ENCODE data around the gene RNU5B-1.
"Not testable (repeated sequence)": the region's sequence is repeated elsewhere in the genome, so short reads cannot be mapped to it uniquely, and the experiment has no call there.

The RNU5B-1 gene

DNA sequence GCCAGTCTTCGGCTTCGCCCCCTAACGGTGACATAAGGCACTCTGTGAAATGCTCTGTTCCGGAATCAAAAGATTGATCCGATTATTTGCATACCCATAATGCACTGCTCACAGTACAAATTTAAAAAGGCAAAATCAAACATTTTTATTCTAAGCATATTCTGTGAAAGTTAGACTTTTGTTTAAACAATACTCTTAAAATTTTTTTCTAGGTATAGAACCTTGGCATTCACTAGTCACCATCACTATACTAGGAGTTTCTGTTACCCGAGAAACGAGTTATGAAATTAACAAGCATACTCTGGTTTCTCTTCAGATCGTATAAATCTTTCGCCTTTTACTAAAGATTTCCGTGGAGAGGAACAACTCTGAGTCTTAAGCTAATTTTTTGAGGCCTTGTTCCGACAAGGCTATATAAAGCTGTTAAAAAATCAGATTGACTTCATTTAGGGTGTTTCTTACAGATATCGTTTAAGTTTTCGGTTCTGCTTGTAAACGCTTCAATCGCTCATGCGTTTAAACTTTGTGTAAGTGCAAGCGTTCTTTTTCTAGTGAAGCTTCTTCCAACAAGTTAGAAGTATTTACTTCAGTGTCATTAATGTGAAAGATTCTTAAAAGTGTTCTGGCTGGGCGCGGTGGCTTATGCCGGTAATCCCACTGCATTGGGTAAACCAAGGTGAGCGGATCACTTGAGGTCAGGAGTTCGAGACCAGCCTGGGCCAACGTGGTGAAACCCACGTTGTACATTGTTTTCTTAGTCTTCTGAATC, at the start of gene RNU5B-1:
Gene RNU5B-1, plus strand, starts transcription at position 297 of the 769 bp plus-strand sequence.
- peak; percentile 56 for DNase-seq (ENCODE audit: low read depth)

DNA sequence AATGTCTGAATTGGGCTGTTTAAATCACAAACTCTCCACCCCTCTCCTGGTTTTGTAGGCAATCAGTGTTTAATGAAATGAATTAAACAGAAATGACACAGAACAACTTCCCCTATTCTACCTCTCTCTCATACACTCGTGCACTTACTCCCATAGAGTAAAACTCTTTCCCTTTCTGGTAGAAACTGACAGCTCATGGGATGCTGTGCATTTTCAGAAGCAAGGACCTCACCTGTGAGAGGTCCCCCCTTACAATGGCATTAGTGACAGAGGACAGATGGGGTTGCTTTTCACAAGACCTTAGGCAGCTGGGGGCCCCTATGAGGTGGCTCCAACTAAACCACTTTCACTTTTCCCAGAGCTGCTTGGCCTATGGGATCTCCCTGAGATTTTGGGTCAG, 49.7 kb upstream of the RNU5B-1 start:
- no peak for DNase-seq (ENCODE audit: low read depth)

DNA sequence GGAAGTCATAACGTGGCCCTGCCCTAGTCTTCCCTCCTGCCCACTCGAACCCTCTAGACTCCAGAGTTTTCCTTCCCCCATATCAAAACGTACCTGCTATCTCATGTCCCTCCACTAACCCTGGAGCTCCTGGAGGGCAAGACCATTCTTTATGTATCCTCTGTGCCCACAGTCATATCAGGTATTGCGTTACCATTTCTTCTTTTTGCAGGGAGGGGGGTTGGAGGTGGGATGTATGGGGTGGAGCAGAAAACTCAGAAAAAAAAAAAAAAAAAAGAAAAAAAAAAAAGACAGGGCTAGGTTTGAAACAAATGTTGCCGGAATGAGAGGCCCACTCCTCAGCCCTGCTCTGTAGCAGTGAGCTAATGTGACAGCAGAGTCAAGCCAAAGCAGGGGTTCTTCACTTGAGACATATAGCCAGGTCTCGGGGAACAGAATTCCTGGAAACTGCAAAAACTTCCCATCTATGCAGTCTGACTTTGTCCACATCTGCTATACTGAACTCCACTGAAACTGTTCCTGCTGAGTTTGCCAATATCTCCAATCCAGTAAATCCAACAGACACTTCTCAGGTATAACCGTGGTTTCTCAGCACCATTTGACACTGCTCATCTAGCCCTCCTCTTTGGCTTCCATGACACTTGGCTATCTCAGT, 48.9 kb upstream of the RNU5B-1 start:
- no peak for DNase-seq (ENCODE audit: low read depth)

DNA sequence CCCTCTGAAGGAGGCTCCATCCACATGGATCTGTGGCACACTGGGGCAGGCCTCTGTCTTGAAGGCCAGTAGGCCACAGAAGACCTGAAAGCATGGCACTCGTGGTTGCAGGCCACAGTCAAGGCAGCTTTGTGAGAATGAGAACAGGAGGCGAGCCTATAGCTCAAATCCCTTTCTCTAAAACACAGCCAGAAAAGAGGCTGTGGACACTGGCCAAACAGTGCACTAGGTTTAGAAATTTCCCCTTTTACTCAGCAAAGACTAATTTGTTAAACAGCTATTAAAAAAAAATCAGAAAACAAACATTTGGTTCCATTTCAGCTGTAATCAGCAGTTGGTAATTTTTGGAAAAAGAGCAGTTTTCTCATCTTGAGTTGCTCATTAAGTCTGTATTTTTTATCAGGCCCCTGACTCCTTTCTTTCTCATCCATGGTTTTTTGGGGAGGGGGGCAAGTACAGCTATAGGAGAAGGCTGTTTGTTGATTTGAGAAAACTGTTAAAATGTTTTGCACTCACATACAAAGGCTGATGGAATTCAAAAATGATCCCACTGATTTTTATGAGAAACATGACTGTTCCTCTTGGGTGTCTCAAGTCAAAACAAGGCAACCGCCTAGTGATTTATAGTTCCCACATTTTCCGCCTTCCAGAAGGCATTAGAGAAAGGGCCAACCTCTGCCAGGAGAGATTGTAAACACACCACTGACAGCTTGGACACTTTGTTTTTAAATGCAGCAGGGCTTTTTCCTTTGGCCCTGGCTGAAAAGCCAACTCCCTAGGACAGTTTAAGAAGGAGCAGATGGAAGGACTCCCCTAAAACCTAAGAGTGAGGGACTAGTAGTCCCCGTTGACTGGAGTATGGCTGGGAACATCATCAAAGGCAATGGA, 45.9 kb upstream of the RNU5B-1 start:
- no peak for DNase-seq (ENCODE audit: low read depth)

DNA sequence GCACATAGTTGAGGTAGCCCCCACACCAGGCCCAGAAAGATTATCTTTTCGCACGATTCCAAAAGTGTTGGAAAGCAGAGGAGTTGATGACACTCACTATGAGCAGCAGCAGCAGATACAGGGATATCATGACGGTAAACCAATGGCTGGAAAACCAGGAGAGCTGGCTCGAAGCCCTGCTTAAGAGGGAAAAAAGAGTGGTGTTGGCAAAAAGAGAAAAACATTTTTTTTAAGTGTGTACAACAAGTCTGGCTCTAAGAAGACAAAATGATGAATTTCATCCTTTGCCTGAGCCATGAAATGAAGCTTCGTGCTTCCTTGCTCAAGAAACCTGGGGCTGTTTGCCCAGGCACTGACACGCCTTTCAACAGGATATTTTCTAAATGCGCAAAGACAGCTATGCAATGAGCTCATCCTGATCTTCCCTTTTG, 45.1 kb upstream of the RNU5B-1 start:
- no peak for DNase-seq (ENCODE audit: low read depth)

DNA sequence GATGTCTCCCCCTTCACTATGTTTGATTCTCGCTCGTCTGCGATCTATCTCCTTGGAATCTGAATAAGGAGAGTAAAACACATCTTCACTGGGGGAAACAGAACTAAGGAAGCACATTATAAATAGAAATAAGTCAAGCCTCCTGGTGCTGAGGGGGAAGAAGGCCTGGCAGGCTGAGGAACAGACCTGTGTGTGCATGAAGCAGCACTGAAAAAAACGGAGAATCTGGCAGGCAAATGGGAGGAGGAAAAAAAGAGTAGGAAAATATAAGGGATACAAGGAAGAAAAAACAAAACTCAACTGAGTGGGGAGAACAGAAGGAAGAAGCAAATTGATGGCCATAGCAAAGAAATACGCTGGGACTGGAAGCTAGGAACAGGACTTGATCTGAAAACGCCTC, 43.5 kb upstream of the RNU5B-1 start:
- DNase-seq (ENCODE audit: low read depth), result no peak

DNA sequence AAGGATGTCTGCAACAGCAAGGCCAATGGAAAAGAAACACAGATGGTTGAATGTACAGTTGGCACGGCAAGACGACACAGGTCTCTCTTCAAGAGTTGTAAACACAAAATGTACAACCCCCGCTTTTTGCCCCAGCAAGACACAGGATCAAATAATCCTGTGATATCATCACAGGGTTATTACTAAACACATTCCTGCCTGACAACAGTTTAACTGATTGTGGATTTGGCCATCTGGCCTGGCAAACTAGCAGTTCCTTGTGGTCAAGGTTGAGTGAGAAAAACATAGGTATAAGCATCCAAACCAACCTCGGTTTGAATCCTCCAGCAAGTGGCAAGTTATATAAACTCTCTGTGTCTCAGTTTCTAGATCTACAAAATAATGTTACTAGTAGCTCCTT, 41.2 kb upstream of the RNU5B-1 start:
- DNase-seq (ENCODE audit: low read depth), result no peak

DNA sequence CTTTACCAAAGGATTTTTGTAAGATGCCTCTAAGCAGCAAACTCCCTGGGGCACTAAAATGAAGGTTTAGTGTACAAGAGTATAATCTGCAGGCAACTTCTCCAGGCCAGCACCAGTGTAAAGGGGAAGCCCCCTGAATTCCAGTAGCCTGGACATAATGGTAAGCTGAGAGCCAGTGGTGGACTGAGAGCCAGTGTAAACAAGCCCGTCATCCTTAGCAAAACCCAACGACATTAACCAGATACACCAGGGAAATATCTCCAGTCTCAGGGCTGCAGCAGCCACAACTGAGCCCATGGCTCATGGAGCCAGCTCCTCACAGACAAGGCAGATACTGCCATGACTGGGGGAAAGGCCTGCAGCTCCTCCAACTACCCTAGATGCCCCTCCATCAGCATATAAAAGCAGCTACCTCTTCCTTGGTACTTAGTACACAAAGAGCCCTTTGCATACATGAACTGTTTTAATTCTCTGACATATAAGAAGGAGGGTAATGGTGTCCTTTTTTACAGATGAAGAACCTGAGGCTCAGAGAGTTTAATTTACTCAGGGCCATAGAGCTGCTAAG, 39.5 kb upstream of the RNU5B-1 start:
- no peak for DNase-seq (ENCODE audit: low read depth)

DNA sequence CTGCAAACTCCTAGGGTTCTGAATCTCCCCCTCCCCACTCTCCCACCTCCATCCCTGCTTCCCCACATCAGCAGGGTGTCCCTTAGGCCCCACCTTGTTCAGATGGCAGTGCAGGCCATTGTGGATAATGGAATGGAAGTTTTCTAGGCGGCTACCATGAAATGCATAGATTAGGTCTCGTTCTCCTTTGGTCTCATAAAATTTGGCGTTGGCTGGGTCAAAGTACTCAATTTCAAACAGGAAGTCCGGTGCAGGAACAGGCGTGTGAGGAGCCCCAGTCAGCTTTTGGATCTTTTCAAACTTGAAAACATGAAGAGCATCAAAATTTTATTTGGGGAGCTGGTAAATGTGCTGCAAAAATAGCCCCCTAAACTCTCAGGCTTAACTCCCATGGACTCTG, 38.0 kb upstream of the RNU5B-1 start:
- DNase-seq (ENCODE audit: low read depth), result no peak

DNA sequence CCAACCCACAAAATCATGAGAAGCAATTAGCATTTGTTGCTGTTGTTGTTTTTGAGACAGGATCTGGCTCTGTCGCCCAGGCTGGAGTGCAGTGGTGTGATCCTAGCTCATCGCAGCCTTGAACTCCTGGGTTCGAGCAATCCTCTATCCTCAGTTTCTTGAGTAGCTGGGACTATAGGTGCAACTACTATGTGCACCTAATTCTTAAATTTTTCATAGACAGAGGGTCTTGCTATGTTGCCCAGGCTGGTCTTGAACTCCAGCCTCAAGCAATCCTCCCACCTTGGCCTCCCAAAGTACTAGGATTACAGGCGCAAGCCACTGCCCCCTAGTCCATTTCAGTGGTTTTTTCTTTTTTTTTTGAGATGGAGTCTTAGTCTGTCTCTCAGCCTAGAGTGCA, 36.1 kb upstream of the RNU5B-1 start:
- DNase-seq (ENCODE audit: low read depth), result no peak

DNA sequence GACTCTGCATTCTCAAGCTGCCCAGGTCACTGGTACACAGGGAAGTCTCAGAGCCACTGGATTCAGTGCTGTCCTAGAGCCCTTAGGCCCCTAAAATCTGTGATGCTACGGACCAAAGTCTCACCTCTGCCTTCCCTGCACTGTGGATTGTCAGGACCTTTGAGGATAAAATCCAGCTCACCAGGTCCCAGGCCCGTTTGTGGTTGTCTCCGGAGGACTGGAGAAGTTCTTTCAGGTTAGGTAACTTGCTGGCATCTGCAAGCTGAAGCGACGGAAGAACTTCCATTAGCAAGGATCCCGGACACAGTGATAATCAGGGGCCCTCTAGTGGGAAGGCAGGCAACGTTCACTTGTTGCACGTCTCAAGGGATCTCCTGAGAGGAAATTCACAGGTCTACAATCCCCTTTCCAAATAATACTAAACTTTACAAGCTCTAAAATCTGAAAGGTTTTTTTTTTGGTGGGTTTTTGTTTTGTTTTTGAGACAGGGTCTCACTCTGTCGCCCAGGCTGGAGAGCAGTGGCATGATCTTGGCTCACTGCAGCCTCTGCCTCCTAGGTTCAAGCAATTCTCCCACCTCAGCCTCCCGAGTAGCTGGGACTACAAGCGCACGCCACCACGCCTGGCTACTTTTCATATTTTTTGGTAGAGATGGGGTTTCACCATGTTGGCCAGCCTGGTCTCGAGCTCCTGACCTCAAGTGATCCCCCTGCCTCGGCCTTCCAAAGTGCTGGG, 33.5 kb upstream of the RNU5B-1 start:
- not testable (repeated sequence) for DNase-seq (ENCODE audit: low read depth)

DNA sequence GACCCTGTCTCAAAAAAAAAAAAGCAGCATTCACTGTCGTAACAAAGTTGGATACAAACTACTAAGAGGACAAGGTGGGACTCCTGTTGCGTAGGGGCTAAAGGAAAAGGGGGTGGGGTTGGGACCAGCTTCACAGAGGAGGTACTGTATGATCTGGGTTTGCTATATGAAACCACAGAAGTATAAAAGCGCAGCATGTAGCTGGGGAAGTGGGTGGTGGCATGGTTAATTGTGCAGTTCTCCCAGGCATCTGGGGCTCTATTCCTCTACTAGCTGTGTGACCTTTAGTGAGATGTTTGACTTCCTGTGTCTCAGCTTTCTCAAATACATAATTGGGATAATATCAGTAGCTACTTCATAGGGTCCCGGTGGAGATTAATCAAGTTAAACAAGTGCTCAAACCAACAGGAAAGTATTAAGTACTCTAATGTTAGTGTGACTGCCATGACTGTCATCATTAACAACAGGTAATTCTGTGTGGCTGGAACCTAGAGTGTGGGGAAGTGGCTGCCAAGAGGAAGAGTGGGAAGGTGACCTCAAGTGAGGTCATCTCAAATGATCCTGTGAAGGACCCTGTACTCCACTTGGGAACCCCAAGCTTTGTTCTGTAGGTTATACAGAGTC, 29.3 kb upstream of the RNU5B-1 start:
- no peak for DNase-seq (ENCODE audit: low read depth)

DNA sequence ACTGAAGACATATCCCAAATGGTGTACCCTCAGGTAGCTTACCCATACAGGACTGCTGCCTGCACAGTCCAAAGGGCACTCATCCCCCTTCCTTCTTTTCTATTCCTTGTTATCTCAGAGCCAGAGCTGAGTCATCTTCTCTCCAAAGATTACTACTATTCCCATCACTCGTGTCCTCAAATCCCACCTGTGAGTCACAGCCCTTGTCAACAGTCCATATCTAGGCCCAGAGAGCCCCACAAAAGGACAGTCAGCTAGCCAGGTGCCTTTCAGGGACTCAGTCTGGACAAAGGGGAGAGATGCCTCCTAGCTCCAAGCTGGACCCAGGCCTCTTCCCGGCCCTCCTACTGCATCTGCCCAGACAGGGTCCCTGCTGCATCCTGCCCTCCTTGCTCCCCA, 28.8 kb upstream of the RNU5B-1 start:
- no peak for DNase-seq (ENCODE audit: low read depth)

DNA sequence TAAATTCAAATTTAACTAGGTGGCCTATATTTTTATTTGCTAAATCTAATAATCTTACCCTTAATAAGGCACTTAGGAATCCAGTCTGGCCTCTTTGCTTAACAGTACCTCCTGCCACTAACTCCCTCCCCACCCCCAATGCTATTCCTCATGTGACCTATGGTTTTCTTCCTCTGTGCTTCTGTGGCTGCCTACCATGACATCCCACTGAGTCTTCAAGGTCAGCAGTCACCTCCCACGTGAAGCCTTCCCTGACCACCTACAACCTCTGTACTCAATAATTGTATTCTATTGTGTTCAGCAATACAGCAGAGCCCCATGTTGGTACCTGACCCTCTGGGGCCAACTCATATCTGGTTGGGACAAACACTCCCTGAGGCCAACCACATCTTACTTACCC, 27.5 kb upstream of the RNU5B-1 start:
- no peak for DNase-seq (ENCODE audit: low read depth)

DNA sequence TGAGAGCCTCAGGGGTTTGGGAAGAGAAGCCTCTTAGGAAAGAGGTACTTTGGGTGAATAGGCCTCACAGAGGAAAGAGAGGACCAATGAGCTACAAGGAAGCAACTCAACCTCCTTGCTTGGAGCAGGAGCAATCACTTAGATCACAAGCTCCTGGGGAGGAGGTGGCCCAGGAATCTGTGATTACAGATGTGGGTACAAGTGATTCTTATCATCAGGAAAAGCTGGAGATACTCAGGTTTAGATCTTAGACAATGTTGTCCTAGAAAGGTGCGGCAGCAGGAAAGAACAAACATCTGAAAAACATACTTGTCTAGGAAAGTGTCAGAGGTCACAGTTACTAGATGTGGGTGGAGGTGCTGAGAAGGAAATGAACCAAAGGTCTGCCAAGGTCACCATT, 26.0 kb upstream of the RNU5B-1 start:
- no peak for DNase-seq (ENCODE audit: low read depth)

DNA sequence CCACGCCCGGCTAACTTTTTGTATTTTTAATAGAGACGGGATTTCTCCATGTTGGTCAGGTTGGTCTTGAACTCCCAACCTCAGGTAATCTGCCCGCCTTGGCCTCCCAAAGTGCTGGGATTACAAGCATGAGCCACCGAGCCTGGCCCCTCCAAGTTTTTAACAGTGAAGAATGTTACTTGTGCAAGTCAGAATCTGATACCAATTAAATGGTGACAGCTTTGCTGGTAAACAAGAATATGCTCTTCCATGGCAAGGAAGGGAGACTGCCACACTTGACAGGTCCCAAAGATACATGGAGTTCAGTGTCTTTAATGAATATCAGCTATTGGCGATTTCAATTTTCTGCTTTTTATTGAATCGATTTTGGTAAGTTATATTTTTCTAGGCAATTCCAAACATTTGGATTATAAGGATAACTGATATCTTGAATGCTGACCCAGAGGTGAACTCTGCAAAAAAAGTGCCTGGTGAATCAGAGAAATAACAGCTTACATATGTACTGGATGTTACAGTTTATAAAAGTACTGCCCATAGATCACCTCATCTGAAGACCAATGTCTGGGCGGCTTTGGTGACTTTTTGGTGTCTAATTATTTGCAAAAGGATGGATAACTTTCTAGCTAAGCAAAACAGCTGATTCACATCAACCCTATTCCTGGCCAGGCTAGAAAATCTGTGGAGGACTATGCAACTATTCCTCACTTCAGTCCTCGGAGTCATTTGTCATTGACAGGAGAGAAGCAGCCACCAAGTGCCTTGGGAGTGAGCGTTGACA, 19.0 kb upstream of the RNU5B-1 start:
- DNase-seq (ENCODE audit: low read depth), result no peak

DNA sequence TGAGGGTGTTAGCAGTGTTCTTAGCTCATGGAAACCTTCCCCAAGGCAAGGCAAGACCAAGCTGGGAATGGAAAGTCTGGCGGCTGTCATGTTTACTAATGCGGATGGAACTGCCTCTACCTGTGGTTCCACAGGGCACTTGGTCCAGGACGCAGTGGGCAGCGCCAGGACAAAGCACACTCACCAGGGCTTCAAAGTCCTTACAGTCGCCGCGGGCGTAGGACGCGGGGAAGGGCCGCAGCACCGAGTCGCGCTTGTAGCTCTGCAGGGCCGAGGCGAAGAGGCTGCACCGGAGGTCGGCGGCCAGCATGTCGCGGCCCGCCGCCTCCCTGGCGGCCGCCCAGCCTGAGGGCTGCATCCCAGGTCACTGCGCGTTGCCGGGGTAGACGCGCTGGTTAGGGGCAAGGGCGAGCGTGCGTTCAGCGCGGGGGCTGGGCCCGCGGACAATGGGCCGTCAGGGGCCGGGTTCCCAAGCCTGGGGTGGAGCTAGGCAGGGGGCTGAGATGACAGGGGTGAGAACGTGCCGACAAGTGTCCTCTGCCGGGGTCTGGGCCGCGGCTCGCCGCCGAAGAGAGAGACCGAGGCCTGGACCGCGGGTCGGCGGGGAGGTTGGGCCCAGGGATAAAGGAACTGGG, 18.3 kb upstream of the RNU5B-1 start:
- DNase-seq (ENCODE audit: low read depth), result no peak

DNA sequence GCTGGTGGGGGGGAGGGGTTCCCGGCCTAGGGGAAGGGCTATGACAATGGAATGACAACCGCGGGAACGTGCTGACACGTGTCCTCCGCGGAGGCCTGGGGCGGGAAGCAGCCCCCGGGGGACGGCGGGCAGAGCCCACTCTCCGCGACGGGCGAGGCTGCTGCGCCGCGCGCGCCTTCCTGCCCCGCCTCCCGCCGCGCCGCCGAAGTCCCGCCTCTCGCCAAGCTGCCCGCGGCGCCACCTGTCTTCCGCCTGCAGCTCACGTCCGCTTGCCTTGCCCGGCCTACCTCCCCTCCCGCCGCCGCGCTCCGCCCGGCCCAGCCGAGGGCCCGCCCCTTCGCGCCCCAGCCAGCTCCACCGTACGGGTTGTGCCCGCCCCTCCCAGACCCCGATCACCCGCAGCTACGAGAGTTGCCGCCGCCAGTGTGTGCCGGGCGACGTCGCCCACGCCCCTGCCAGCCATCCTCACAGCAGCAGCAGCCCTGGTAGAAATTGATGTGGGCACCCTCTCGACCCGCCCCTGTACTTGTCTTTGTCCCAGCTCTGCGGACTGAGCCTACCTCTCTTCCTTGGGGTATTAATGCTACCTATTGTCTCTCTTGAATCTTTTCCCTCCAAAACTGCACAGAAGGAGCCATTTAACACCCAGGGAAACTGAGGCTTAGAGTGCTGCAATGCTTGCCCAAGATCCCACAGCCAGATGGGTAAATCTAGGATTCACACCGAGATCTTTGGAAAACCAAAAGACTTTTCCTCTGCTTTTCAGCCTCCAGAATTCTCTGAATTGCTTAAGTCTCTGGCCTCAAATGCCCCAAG, 17.6 kb upstream of the RNU5B-1 start, which contains the start of gene PARP16:
Gene PARP16, minus strand, starts transcription at position 180 of the 816 bp plus-strand sequence. CDS start 457 bp downstream, outside the sequence.
- peak; percentile 91 for DNase-seq (ENCODE audit: low read depth)

DNA sequence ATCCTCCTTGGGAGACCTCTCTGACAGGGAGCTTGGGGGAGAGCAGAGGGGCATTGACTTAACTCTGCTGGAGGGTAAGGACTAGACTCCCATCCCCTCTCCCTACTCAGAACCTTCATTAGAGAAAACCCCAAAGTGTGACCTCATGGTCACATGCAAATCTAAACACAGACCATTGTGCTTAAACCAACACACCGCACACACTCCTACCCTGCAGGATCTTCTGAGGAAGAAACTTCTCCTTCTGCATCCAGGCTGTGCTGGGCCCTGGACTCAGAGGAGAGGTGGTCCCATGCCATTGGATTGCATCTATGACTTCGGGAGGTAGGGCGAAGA, 17.0 kb upstream of the RNU5B-1 start:
- no peak for DNase-seq (ENCODE audit: low read depth)
